GM10266 (cell line): Measurements from ENCODE around the gene MAP2.

Experiments used
- DNase-seq: peaks from one replicate; pipeline ENCODE4 v3.0.0; 2012; ENCODE audit errors: extremely low spot score
- TF ChIP-seq, protein P1 (sequence below): IDR thresholded peaks from 2 replicates; pipeline ENCODE4 v1.5.1; 2012; ENCODE audit warnings: mild to moderate bottlenecking, low read depth; ENCODE audit not compliant: control insufficient read depth, insufficient read depth; ENCODE audit errors: missing control alignments

Gene MAP2

DNA sequence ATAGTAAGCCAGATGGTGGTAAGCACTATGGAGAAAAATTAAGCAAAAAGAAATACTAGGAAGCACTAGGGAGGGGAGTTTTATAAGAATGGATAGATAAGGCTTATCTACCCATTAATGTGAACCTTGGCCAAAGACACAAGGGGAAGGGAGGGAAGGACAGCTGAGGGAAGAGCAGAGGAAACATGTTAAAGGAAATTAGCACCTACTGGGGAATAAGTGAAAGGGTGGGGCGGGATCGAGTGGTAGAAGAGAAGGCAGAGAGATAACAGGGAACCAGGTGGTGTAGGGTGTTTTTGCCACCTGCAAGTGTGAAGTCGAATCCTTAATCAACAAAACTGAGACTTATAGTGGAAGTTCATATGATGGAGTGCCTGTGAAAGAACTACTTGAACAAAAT is 349.5 kb downstream of the MAP2 start:
- TF ChIP-seq, protein P1, sequence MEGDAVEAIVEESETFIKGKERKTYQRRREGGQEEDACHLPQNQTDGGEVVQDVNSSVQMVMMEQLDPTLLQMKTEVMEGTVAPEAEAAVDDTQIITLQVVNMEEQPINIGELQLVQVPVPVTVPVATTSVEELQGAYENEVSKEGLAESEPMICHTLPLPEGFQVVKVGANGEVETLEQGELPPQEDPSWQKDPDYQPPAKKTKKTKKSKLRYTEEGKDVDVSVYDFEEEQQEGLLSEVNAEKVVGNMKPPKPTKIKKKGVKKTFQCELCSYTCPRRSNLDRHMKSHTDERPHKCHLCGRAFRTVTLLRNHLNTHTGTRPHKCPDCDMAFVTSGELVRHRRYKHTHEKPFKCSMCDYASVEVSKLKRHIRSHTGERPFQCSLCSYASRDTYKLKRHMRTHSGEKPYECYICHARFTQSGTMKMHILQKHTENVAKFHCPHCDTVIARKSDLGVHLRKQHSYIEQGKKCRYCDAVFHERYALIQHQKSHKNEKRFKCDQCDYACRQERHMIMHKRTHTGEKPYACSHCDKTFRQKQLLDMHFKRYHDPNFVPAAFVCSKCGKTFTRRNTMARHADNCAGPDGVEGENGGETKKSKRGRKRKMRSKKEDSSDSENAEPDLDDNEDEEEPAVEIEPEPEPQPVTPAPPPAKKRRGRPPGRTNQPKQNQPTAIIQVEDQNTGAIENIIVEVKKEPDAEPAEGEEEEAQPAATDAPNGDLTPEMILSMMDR = no peak
- DNase-seq = no peak
